Fibroblast of lung (primary cell): ENCODE results near the gene OLAH.

Source experiments
- CTCF ChIP-seq, 2 donors: IDR thresholded peaks in 1 of 2; conservative IDR thresholded peaks in 1 of 2; 1 replicate in 1 of 2; 2 replicates in 1 of 2; pipeline ENCODE4 v1.5.1; 2011 to 2012; ENCODE audit warnings: low read length in 2 of 2, control low read depth in 1 of 2, inconsistent platforms in 1 of 2, low read depth in 1 of 2, mild to moderate bottlenecking in 1 of 2
- EZH2 ChIP-seq: IDR thresholded peaks from 2 replicates; pipeline ENCODE4 v1.5.1; 2012; ENCODE audit warnings: low read length, control low read depth, mild to moderate bottlenecking; ENCODE audit errors: missing control alignments

GRCh38 chr10:15052121-15052520 lies 8.4 kb downstream of the OLAH start:
- TF ChIP-seq CTCF (conservative IDR thresholded peaks at IDR 0.05 in 1 of 2, IDR thresholded peaks at IDR 0.05 in 1 of 2; ENCODE audit: low read depth in 1 of 2, low read length in 2 of 2): no peak
- no peak for TF ChIP-seq EZH2
